Adrenal gland (tissue), 12 donors: ENCODE results near the gene SF3B4. TPM values are rescaled to one million over a fixed set of nuclear protein-coding genes. Genes with fewer than 3 reads are reported as not detected.

Source experiments
- DNase-seq, 7 donors: peaks; one replicate each; pipeline ENCODE4 v3.0.0-alpha.2; 2019 to 2020
- H3K27ac ChIP-seq, 5 donors: fragments of 200-600 bp; sonication (generic) in 4 of 5; 1 replicate in 3 of 5; 2 replicates in 2 of 5; pipeline versions ENCODE4 v1.5.1 to v1.8.0; 2016 to 2020; ENCODE audit warnings: mild to moderate bottlenecking in 1 of 5
- H3K27me3 ChIP-seq: fragments of 200-600 bp; 2 replicates; pipeline ENCODE4 v1.8.0; 2021
- H3K36me3 ChIP-seq, 2 donors: fragments of 200-600 bp; replicated peaks in 1 of 2; 1 replicate in 1 of 2; 2 replicates in 1 of 2; pipeline versions ENCODE4 v1.5.1 to v1.8.0; 2018 to 2022
- H3K4me1 ChIP-seq, 2 donors: fragments of 200-600 bp; replicated peaks in 1 of 2; 1 replicate in 1 of 2; 2 replicates in 1 of 2; pipeline versions ENCODE4 v1.5.1 to v1.8.0; 2018 to 2021
- H3K4me3 ChIP-seq, 4 donors: fragments of 200-600 bp; sonication (generic) in 3 of 4; one replicate each; pipeline ENCODE4 v1.5.1; 2016 to 2018
- H3K9me3 ChIP-seq, 3 donors: fragments of 200-600 bp; sonication (generic) in 1 of 3; replicated peaks in 1 of 3; 1 replicate in 2 of 3; 2 replicates in 1 of 3; pipeline versions ENCODE4 v1.5.1 to v1.8.0; 2016 to 2021
- POLR2A ChIP-seq, 2 donors: fragments of 450-650 bp; IDR thresholded peaks; one replicate each; pipeline ENCODE4 v1.6.1; 2017; ENCODE audit warnings: antibody characterized with exemption in 2 of 2, mild to moderate bottlenecking in 2 of 2, moderate library complexity in 1 of 2
- WGBS, 4 donors: extraction: QIAGEN DNeasy Blood & Tissue Kit in 2 of 4; methylation state at CpG; one replicate each; pipeline versions ENCODE4 v1.1.5 to v1.1.7; 2013 to 2017; 5-methylcytosine and 5-hydroxymethylcytosine counted together
- intact Hi-C, 2 donors: fragments of 100-400 bp; cut with DNase I; formaldehyde crosslinking; loops; one replicate each; pipeline versions ENCODE4 v1.14.1 to v1.15.0; 2022 to 2023
- polyA plus RNA-seq, 3 donors: library from polyadenylated mRNA; stranded (reverse); fragments of 200-250 nt in 2 of 3; fragments of 350-450 nt in 1 of 3; fragmentation: Illumina TruSeq in 1 of 3; extraction: RNeasy Lipid Tissue Mini Kit (QIAGEN cat#74804) in 1 of 3; gene quantifications; one replicate each; pipeline ENCODE4 v1.2.3, GENCODE V29; 2013 to 2014
- total RNA-seq, 9 donors: library from RNA; depleted of rRNA in 4 of 9; stranded (reverse); fragments of >200 nt in 4 of 9; fragments of 120-200 nt in 1 of 9; fragmentation: NEBNext Ultra II Directional in 1 of 9; extraction: Animal tissue kit (Norgen Biotek cat#: 25700) in 1 of 9; gene quantifications; one replicate each; pipeline versions ENCODE4 v1.1.0 to v1.2.4, GENCODE V29; 2013 to 2023
- TF ChIP-seq, protein P1 (sequence below), 6 experiments: fragments of 450-650 bp in 4 of 6; fragments of 200-600 bp in 2 of 6; sonication (generic) in 1 of 6; IDR thresholded peaks; 1 replicate in 5 of 6; 2 replicates in 1 of 6; pipeline versions ENCODE4 v1.5.1 to v1.8.0; 2016 to 2021; ENCODE audit warnings: antibody characterized with exemption in 6 of 6, mild to moderate bottlenecking in 2 of 6, moderate library complexity in 1 of 6
- donor health status: healthy with polysubstance abuse.
- donor health status: Bipolar disorder and iron deficiency.
- donor health status: DM: yes; HTN: yes; CAD: no.
- donor health status: DM: no; HTN: no; CAD: no.
- donor health status: DM: no; HTN: no; CAD: no.
- donor health status: DM: yes; HTN: yes; CAD: no.

SF3B4 gene
- total and polyA plus RNA-seq, 12 donors = 10.2 to 83.6 (median 42.2) TPM

DNA sequence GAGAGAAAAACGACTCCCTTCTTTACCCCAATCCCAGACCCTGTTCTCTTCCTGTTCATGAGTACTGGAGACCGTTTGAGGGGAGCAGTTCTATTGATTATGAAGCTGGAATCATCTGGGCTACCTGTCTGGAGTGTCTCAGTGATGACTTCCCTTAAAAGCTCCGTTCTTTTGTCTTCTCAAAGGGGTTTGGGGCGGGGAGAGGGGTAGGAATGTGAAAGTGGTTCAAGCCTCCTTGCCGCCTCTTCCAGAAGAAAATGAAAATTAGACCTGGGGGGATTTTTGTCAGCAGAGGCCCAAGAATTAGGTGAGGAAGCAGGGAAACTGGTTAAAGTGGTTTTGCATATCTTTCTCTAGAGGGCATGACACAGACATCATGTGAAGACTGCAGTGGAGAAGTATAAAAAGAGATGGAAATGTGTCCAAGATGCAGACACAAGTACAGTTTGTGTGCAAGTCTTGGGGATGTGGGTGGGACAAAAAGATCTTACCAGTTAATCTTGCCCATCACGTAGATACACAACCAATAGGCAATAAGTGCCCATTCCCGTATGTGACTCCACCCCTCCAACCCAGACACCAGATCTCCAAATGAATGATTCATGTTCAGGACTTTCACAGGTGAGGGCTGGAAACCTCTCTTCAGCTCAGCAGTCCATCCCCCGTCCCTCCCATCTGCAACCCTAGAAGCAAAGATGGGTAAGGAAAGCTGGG, 9.5 kb upstream of the SF3B4 start:
- peak overlapping the region; percentile 52 to 92 (median 61) for H3K27ac ChIP-seq
- peak overlapping the region in 3 of 4 donors; percentile 43 to 89 (median 62) for H3K4me3 ChIP-seq
- peak in 5 of 7 donors; percentile 43 to 79 (median 60) for DNase-seq
- intact Hi-C loops = no loop called here
- no peaks in the 10 kb centered on the region for H3K27me3 ChIP-seq
- H3K9me3 ChIP-seq = no peaks in the 10 kb centered on the region
- peaks cover 33 to 46% of the 10 kb centered on the region in 2 donors for H3K4me1 ChIP-seq
- WGBS, 4 donors = 15 to 22% (median 19%) methylated on average over 8 of the region's 8 CpGs
- TF ChIP-seq, protein P1, sequence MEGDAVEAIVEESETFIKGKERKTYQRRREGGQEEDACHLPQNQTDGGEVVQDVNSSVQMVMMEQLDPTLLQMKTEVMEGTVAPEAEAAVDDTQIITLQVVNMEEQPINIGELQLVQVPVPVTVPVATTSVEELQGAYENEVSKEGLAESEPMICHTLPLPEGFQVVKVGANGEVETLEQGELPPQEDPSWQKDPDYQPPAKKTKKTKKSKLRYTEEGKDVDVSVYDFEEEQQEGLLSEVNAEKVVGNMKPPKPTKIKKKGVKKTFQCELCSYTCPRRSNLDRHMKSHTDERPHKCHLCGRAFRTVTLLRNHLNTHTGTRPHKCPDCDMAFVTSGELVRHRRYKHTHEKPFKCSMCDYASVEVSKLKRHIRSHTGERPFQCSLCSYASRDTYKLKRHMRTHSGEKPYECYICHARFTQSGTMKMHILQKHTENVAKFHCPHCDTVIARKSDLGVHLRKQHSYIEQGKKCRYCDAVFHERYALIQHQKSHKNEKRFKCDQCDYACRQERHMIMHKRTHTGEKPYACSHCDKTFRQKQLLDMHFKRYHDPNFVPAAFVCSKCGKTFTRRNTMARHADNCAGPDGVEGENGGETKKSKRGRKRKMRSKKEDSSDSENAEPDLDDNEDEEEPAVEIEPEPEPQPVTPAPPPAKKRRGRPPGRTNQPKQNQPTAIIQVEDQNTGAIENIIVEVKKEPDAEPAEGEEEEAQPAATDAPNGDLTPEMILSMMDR (IDR thresholded peaks at IDR 0.05) = no peak
- TF ChIP-seq POLR2A (IDR thresholded peaks at IDR 0.05) = peak in 1 of 2 donors; percentile 70
- H3K36me3 ChIP-seq = peaks cover 0 to 5% of the 10 kb centered on the region in 2 donors

DNA sequence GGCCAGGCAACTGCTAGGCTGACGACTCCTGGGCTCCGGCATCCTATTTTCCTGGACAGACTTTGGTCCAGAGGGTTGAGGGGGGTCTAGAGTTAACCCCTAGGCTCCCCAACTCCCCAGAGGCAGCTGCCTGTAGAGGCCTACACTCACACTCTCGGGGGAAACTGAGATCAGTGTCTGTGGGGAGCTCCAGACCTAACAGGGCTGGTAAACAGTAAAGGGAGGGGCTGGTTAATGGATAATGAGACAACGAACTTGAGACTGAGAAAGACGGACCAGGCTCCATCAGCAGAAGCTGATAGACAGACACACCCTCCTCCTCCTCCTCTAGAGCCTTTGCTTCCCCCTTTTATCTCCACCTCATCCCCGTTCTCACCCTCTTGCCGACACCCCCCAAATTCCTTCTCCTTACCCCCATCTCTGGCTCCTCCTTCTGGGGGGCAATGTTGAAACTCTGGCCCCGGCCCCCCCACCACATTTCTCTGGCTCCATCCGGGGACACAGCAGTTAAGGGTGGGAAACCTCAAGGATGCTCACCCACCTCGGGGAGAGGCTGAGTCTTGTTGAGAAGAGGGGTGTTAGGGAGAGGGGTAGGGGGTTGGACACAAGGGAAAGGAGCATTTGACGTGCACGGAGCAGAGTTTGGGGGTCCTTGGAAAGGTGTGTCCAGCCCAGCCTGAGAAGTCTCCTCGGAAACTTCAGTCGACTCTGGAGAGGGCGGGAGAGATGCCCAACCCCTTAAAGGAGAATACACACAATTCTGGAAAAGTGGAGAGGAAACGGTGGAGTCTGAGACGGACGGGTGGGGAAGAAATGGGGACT, 8.8 kb upstream of the SF3B4 start, which contains the start of gene MTMR11:
TSS of gene MTMR11 (minus strand) at position 710 of the 822 bp plus-strand sequence. CDS start at position 478, 232 bp downstream.
- Histone ChIP-seq H3K4me3 (peak within 1 kb of the TSS in 3 of 4 donors; percentile 43 to 89 (median 62)), H3K9me3 (no peaks in the 10 kb centered on the region), H3K27me3 (no peaks in the 10 kb centered on the region), H3K36me3 (peaks cover 0 to 5% of the 10 kb centered on the region in 2 donors), H3K4me1 (peaks cover 33 to 48% of the 10 kb centered on the region in 2 donors), H3K27ac (peak within 1 kb of the TSS; percentile 52 to 92 (median 61))
- TF ChIP-seq, protein P1 (IDR thresholded peaks at IDR 0.05) = no peak
- TF ChIP-seq POLR2A (IDR thresholded peaks at IDR 0.05) = no peak
- intact Hi-C loops = no loop called here
- 14 to 19% (median 18%) methylated on average over 18 of the region's 18 CpGs for WGBS, 4 donors
- peak in 4 of 7 donors; percentile 58 to 73 (median 60) for DNase-seq

DNA sequence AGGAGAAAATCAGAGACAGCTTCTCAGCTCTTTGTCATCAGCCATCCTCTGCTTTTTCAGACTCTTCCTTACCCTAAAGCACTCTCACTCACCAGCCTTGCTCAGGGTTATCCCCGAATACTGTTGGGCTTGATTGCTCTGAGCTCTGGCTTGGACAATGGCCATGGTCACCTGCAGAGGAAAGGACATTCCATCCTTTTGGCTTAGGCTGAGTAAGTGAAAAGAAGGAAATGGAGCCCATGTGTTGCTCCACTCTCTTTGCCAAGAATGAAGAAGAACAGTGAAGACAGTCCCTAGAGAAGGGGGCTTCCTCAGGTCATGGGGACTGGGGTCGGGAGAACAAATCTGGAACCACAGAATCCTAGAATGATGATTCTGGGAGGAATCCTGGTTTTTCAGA, 6.8 kb upstream of the SF3B4 start:
- Histone ChIP-seq H3K27me3 (no peaks in the 10 kb centered on the region), H3K4me1 (peaks cover 26 to 43% of the 10 kb centered on the region in 2 donors), H3K4me3 (no peak overlapping the region), H3K36me3 (peaks cover 0 to 12% of the 10 kb centered on the region in 2 donors), H3K27ac (no peak overlapping the region), H3K9me3 (no peaks in the 10 kb centered on the region)
- WGBS, 4 donors = 66 to 82% (median 77%) methylated on average over 2 of the region's 2 CpGs
- no peak for TF ChIP-seq POLR2A (IDR thresholded peaks at IDR 0.05)
- TF ChIP-seq, protein P1 (IDR thresholded peaks at IDR 0.05) = no peak
- no peak for DNase-seq
- intact Hi-C loops = no loop called here

DNA sequence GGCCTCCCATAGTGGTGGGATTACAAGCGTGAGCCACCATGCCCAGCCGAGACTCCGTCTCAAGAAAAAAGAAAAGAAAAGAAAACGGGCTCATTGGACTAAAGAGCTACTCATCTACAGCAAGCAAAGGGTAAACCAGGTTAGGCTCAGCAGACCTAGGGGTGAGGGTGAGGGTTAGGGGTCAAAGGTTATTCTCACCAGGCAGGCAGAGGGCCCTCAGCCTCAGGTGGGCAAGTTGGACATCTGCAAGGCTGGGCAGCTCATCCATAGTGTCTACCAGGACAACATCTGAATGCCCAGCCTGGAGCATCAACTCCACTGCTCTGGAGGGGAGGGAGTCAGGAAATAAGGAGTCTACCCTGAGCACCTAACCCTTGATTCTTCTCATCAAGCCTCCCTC, 5.6 kb upstream of the SF3B4 start:
- WGBS, 4 donors = 93 to 100% (median 99%) methylated on average over 4 of the region's 4 CpGs
- Histone ChIP-seq H3K36me3 (peaks cover 0 to 12% of the 10 kb centered on the region in 2 donors), H3K27ac (no peak overlapping the region), H3K4me1 (peaks cover 25 to 44% of the 10 kb centered on the region in 2 donors), H3K9me3 (no peaks in the 10 kb centered on the region), H3K4me3 (no peak overlapping the region), H3K27me3 (no peaks in the 10 kb centered on the region)
- intact Hi-C loops = no loop called here
- no peak for DNase-seq
- TF ChIP-seq, protein P1 (IDR thresholded peaks at IDR 0.05) = no peak
- no peak for TF ChIP-seq POLR2A (IDR thresholded peaks at IDR 0.05)
